Duodenal mucosa (tissue), 2 donors: ENCODE results near the gene KCTD8.
"Not testable (repeated sequence)": the region's sequence is repeated elsewhere in the genome, so short reads cannot be mapped to it uniquely, and the experiment has no call there.

Source experiments
- H3K27ac ChIP-seq: one replicate; pipeline ENCODE4 v1.7.0; 2013; ENCODE audit warnings: low read depth, low read length
- H3K27me3 ChIP-seq, 2 donors: one replicate each; pipeline ENCODE4 v1.7.0; 2013; ENCODE audit warnings: low read length in 2 of 2, control low read depth in 1 of 2; ENCODE audit not compliant: insufficient read depth in 2 of 2, control insufficient read depth in 1 of 2
- H3K36me3 ChIP-seq, 2 donors: one replicate each; pipeline ENCODE4 v1.7.0; 2013; ENCODE audit warnings: low read length in 2 of 2, control low read depth in 1 of 2; ENCODE audit not compliant: insufficient read depth in 2 of 2, control insufficient read depth in 1 of 2
- H3K4me1 ChIP-seq, 2 donors: one replicate each; pipeline ENCODE4 v1.7.0; 2013; ENCODE audit warnings: low read length in 2 of 2, control low read depth in 1 of 2; ENCODE audit not compliant: insufficient read depth in 2 of 2, control insufficient read depth in 1 of 2
- H3K4me3 ChIP-seq, 2 donors: one replicate each; pipeline ENCODE4 v1.7.0; 2013; ENCODE audit warnings: low read length in 2 of 2, low read depth in 1 of 2
- H3K9ac ChIP-seq, 2 donors: one replicate each; pipeline ENCODE4 v1.7.0; 2013; ENCODE audit warnings: low read length in 2 of 2, low read depth in 1 of 2
- H3K9me3 ChIP-seq, 2 donors: one replicate each; pipeline ENCODE4 v1.7.0; 2013; ENCODE audit warnings: low read length in 2 of 2, control low read depth in 1 of 2; ENCODE audit not compliant: control insufficient read depth in 1 of 2

Gene KCTD8

GRCh38 chr4:44167766-44168165 is 280.8 kb downstream of the KCTD8 start:
- H3K9ac ChIP-seq, H3K36me3 ChIP-seq, H3K27me3 ChIP-seq, H3K4me1 ChIP-seq, H3K4me3 ChIP-seq, H3K27ac ChIP-seq, H3K9me3 ChIP-seq: not testable (repeated sequence)

- peaks cover 0 to 2% of the 10 kb centered on the region in 2 donors for H3K9me3 ChIP-seq
- no peaks in the 10 kb centered on the region for H3K4me1 ChIP-seq
- H3K27me3 ChIP-seq, result no peaks in the 10 kb centered on the region
- H3K9ac ChIP-seq, result no peak overlapping the region
- no peak overlapping the region for H3K4me3 ChIP-seq
- H3K27ac ChIP-seq, result no peak overlapping the region
- H3K36me3 ChIP-seq, result no peaks in the 10 kb centered on the region
Observed at GRCh38 chr4:44165938-44166337, 282.7 kb downstream of the KCTD8 start.

- Histone ChIP-seq H3K4me3 (no peak overlapping the region), H3K9ac (no peak overlapping the region), H3K27me3 (no peaks in the 10 kb centered on the region), H3K27ac (no peak overlapping the region), H3K9me3 (peaks cover 0 to 2% of the 10 kb centered on the region in 2 donors), H3K36me3 (no peaks in the 10 kb centered on the region), H3K4me1 (no peaks in the 10 kb centered on the region)
Observed at GRCh38 chr4:44162538-44163270, 285.9 kb downstream of the KCTD8 start.

- peaks cover 0 to 2% of the 10 kb centered on the region in 2 donors for H3K9me3 ChIP-seq
- no peak overlapping the region for H3K9ac ChIP-seq
- no peaks in the 10 kb centered on the region for H3K4me1 ChIP-seq
- no peaks in the 10 kb centered on the region for H3K27me3 ChIP-seq
- no peak overlapping the region for H3K27ac ChIP-seq
- H3K36me3 ChIP-seq, result no peaks in the 10 kb centered on the region
- H3K4me3 ChIP-seq, result no peak overlapping the region
Observed at GRCh38 chr4:44161756-44162155, 286.9 kb downstream of the KCTD8 start.

GRCh38 chr4:44160776-44161367 is 287.7 kb downstream of the KCTD8 start:
- Histone ChIP-seq H3K9me3 (no peaks in the 10 kb centered on the region), H3K4me1 (no peaks in the 10 kb centered on the region), H3K27me3 (no peaks in the 10 kb centered on the region), H3K9ac (no peak overlapping the region), H3K36me3 (no peaks in the 10 kb centered on the region), H3K4me3 (no peak overlapping the region), H3K27ac (no peak overlapping the region)

- H3K36me3 ChIP-seq, result no peaks in the 10 kb centered on the region
- no peak overlapping the region for H3K4me3 ChIP-seq
- no peak overlapping the region for H3K9ac ChIP-seq
- no peaks in the 10 kb centered on the region for H3K27me3 ChIP-seq
- H3K27ac ChIP-seq, result no peak overlapping the region
- H3K9me3 ChIP-seq, result no peaks in the 10 kb centered on the region
- H3K4me1 ChIP-seq, result no peaks in the 10 kb centered on the region
Observed at GRCh38 chr4:44159991-44160390, 288.6 kb downstream of the KCTD8 start.

GRCh38 chr4:44157611-44158277 is 290.9 kb downstream of the KCTD8 start:
- Histone ChIP-seq H3K9ac (no peak overlapping the region), H3K27me3 (no peaks in the 10 kb centered on the region), H3K27ac (no peak overlapping the region), H3K36me3 (no peaks in the 10 kb centered on the region), H3K4me3 (no peak overlapping the region), H3K4me1 (no peaks in the 10 kb centered on the region), H3K9me3 (no peaks in the 10 kb centered on the region)

GRCh38 chr4:44150091-44150576 is 298.5 kb downstream of the KCTD8 start:
- H3K27me3 ChIP-seq, result no peaks in the 10 kb centered on the region
- no peaks in the 10 kb centered on the region for H3K36me3 ChIP-seq
- peaks cover 0 to 4% of the 10 kb centered on the region in 2 donors for H3K9me3 ChIP-seq
- no peak overlapping the region for H3K4me3 ChIP-seq
- no peak overlapping the region for H3K9ac ChIP-seq
- no peak overlapping the region for H3K27ac ChIP-seq
- no peaks in the 10 kb centered on the region for H3K4me1 ChIP-seq

GRCh38 chr4:44149282-44149681 is 299.3 kb downstream of the KCTD8 start:
- Histone ChIP-seq H3K27me3 (no peaks in the 10 kb centered on the region), H3K9me3 (peaks cover 0 to 4% of the 10 kb centered on the region in 2 donors), H3K27ac (no peak overlapping the region), H3K4me3 (no peak overlapping the region), H3K36me3 (no peaks in the 10 kb centered on the region), H3K4me1 (no peaks in the 10 kb centered on the region), H3K9ac (no peak overlapping the region)

- no peak overlapping the region for H3K9ac ChIP-seq
Observed at GRCh38 chr4:44147571-44148075, 301.0 kb downstream of the KCTD8 start.

More at GRCh38 chr4:44147571-44148075, 301.0 kb downstream of the KCTD8 start:
- no peaks in the 10 kb centered on the region for H3K36me3 ChIP-seq
- no peaks in the 10 kb centered on the region for H3K27me3 ChIP-seq
- H3K4me1 ChIP-seq, result no peaks in the 10 kb centered on the region
- no peak overlapping the region for H3K27ac ChIP-seq
- no peak overlapping the region for H3K4me3 ChIP-seq
- peaks cover 0 to 4% of the 10 kb centered on the region in 2 donors for H3K9me3 ChIP-seq
